GF-D8 (cell line): ENCODE results near the gene FAM124B.

ENCODE experiments used
- DNase-seq: peaks from one replicate; lab custom pipeline; 2025; lab: John Stamatoyannopoulos, UW

The FAM124B gene

GRCh38 chr2:224335991-224336390 lies 65.9 kb downstream of the FAM124B start:
- DNase-seq = no peak

GRCh38 chr2:224334726-224335125 lies 67.2 kb downstream of the FAM124B start:
- DNase-seq = no peak

- no peak for DNase-seq
These were observed 68.0 kb downstream of the FAM124B start for GRCh38 chr2:224333726-224334482.

- no peak for DNase-seq
These were observed 70.2 kb downstream of the FAM124B start for GRCh38 chr2:224331698-224332097.

GRCh38 chr2:224328798-224329197 lies 73.1 kb downstream of the FAM124B start:
- no peak for DNase-seq
